A172 (cell line): ENCODE measurements around the gene CYP27B1. TPM values are rescaled to one million over a fixed set of nuclear protein-coding genes. Genes with fewer than 3 reads are reported as not detected.

Source experiments
- DNase-seq: peaks from one replicate; pipeline ENCODE4 v3.0.0-alpha.2; 2015; ENCODE audit warnings: low spot score
- total RNA-seq: library from RNA; depleted of rRNA; stranded (reverse); fragments of >200 nt; shearing (Covaris generic); gene quantifications from 2 replicates; pipeline ENCODE4 v1.2.3, GENCODE V29; 2014; rRNA removed

CYP27B1 gene
- total RNA-seq, result 0.90 and 2.1 TPM in 2 replicates

GRCh38 chr12:57766464-57767304, at the start of gene CYP27B1:
TSS of gene CYP27B1 (minus strand) at chr12:57767078. CDS start at chr12:57767041, 37 bp downstream.
- no peak for DNase-seq

- DNase-seq, result no peak
Observed at GRCh38 chr12:57816001-57816854, 49.4 kb upstream of the CYP27B1 start.

- no peak for DNase-seq
Observed at GRCh38 chr12:57815177-57816000, 48.5 kb upstream of the CYP27B1 start.

GRCh38 chr12:57813971-57814772, 47.3 kb upstream of the CYP27B1 start:
- DNase-seq, result no peak

GRCh38 chr12:57813111-57813970, 46.5 kb upstream of the CYP27B1 start:
- peak; percentile 65 for DNase-seq

- DNase-seq, result no peak
Observed at GRCh38 chr12:57811028-57811755, 44.3 kb upstream of the CYP27B1 start.

GRCh38 chr12:57810450-57810849, 43.6 kb upstream of the CYP27B1 start:
- DNase-seq, result peak; percentile 78

- DNase-seq, result no peak
Observed at GRCh38 chr12:57809425-57809824, 42.5 kb upstream of the CYP27B1 start.

- no peak for DNase-seq
Observed at GRCh38 chr12:57808351-57808750, 41.5 kb upstream of the CYP27B1 start.

- DNase-seq, result no peak
Observed at GRCh38 chr12:57807285-57807684, 40.4 kb upstream of the CYP27B1 start.

- no peak for DNase-seq
Observed at GRCh38 chr12:57806677-57807076, 39.8 kb upstream of the CYP27B1 start.

- DNase-seq, result peak; percentile 59
Observed at GRCh38 chr12:57803319-57803893, 36.5 kb upstream of the CYP27B1 start.

- no peak for DNase-seq
Observed at GRCh38 chr12:57802607-57803006, 35.7 kb upstream of the CYP27B1 start.

GRCh38 chr12:57800965-57801364, 34.1 kb upstream of the CYP27B1 start:
- no peak for DNase-seq

- no peak for DNase-seq
Observed at GRCh38 chr12:57797933-57798332, 31.1 kb upstream of the CYP27B1 start.

GRCh38 chr12:57796996-57797395, 30.1 kb upstream of the CYP27B1 start:
- no peak for DNase-seq

- peak; percentile 25 for DNase-seq
Observed at GRCh38 chr12:57795354-57795753, 28.5 kb upstream of the CYP27B1 start.

GRCh38 chr12:57793920-57794319, 27.0 kb upstream of the CYP27B1 start:
- DNase-seq, result peak; percentile 69

- DNase-seq, result no peak
Observed at GRCh38 chr12:57783861-57784260, 17.0 kb upstream of the CYP27B1 start.
